Nephron progenitor cell (in vitro differentiated cells): ENCODE results near the gene RTBDN.

Experiments used
- DNase-seq: peaks from one replicate; pipeline ENCODE4 v3.0.0; 2021
- H3K27ac Mint-ChIP-seq: 2 replicates; pipeline ENCODE4 v1.8.0; 2021; ENCODE audit warnings: mild to moderate bottlenecking, moderate library complexity, mixed read lengths
- H3K27me3 Mint-ChIP-seq: 2 replicates; pipeline ENCODE4 v1.8.0; 2021; ENCODE audit warnings: mild to moderate bottlenecking, low read depth, mixed read lengths; ENCODE audit not compliant: poor library complexity
- H3K36me3 Mint-ChIP-seq: 2 replicates; pipeline ENCODE4 v1.8.0; 2021; ENCODE audit warnings: low read depth, mixed read lengths
- H3K4me1 Mint-ChIP-seq: 2 replicates; pipeline ENCODE4 v1.8.0; 2021; ENCODE audit warnings: mixed read lengths
- H3K4me3 Mint-ChIP-seq: 2 replicates; pipeline ENCODE4 v1.8.0; 2021; ENCODE audit warnings: mild to moderate bottlenecking, moderate library complexity, mixed read lengths
- H3K9me3 Mint-ChIP-seq: 2 replicates; pipeline ENCODE4 v1.8.0; 2021; ENCODE audit warnings: mild to moderate bottlenecking, moderate library complexity, mixed read lengths
- TF ChIP-seq, protein P1 (sequence below): fragments of 200-600 bp; sonication (generic); IDR thresholded peaks from 2 replicates; pipeline ENCODE4 v1.5.0; 2021; ENCODE audit warnings: antibody characterized with exemption

RTBDN gene

DNA sequence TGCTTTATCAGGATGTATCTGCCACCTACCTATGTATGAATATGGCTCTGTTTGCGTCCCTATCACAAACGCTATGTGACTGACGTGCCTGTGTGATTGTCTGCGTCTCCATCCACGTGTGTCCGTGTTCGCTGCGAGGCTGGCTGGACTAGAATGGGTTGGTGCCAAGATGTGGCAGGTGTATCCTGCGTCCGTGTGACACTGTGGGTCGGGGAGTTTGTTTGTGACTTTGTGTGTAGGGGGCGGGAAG is 52.3 kb downstream of the RTBDN start:
- Mint-ChIP-seq H3K4me1 (peaks cover 30% of the 10 kb centered on the region), H3K4me3 (peak overlapping the region; percentile 83), H3K27ac (peak overlapping the region; percentile 97), H3K36me3 (no peaks in the 10 kb centered on the region), H3K27me3 (no peaks in the 10 kb centered on the region), H3K9me3 (no peaks in the 10 kb centered on the region)
- no peak for DNase-seq
- TF ChIP-seq, protein P1, sequence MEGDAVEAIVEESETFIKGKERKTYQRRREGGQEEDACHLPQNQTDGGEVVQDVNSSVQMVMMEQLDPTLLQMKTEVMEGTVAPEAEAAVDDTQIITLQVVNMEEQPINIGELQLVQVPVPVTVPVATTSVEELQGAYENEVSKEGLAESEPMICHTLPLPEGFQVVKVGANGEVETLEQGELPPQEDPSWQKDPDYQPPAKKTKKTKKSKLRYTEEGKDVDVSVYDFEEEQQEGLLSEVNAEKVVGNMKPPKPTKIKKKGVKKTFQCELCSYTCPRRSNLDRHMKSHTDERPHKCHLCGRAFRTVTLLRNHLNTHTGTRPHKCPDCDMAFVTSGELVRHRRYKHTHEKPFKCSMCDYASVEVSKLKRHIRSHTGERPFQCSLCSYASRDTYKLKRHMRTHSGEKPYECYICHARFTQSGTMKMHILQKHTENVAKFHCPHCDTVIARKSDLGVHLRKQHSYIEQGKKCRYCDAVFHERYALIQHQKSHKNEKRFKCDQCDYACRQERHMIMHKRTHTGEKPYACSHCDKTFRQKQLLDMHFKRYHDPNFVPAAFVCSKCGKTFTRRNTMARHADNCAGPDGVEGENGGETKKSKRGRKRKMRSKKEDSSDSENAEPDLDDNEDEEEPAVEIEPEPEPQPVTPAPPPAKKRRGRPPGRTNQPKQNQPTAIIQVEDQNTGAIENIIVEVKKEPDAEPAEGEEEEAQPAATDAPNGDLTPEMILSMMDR, result no peak

DNA sequence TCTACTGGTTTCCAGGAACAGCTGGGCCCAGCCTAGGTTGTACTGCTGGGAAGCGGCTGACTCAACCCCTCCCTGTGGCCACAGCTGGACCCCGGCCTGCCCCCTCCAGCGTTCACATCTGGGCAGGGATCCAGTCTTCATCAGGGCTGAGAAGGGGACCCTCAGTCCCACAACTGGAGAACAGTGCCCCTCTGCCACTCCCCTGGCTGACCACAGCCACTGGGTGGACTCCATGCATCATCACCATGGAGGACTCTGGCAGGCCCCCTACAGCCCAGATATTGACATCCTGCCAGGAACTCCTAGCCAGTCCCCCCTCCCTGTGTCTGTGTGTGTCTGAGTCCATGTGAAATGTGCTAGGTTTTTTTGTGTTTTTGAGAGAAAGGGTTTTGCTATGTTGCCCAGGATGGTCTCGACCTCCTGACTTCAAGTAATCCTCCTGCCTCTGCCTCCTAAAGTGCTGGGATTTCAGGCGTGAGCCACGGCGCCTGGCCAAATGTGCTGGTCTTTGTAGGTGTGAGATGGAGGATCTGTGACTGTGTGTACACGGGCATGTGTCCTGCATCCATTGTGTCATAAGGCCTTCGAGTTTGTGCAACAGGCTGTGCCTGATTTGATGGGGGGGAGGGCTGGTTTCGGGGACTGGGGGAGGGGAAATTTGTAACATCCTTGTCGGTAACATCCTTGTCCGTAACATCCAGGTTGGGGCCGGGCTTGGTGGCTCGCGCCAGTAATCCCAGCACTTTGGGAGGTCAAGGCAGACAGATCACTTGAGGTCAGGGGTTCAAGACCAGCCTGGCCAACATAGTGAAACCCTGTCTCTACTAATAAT is 55.0 kb downstream of the RTBDN start:
- DNase-seq, result no peak
- H3K27ac Mint-ChIP-seq, result peak overlapping the region; percentile 53
- TF ChIP-seq, protein P1, result no peak
- H3K4me3 Mint-ChIP-seq, result peak overlapping the region; percentile 65
- H3K9me3 Mint-ChIP-seq, result no peaks in the 10 kb centered on the region
- peaks cover 33% of the 10 kb centered on the region for H3K4me1 Mint-ChIP-seq
- peaks cover 4% of the 10 kb centered on the region for H3K27me3 Mint-ChIP-seq
- H3K36me3 Mint-ChIP-seq, result no peaks in the 10 kb centered on the region

DNA sequence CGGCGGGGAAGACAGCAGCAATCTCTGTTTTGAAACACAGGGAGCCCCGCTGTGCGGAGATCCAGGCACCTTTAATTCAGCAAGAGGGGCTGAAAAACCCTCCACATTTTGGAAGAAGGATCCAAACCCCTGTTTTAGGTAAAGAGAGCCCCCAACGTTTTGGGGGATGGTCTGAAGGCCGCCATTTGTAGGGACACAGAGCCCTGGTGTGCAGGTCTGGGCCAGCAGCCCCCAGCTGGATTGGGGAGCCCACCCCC is 55.5 kb downstream of the RTBDN start:
- peak overlapping the region; percentile 85 for H3K4me3 Mint-ChIP-seq
- peaks cover 33% of the 10 kb centered on the region for H3K4me1 Mint-ChIP-seq
- H3K27ac Mint-ChIP-seq, result no peak overlapping the region
- H3K27me3 Mint-ChIP-seq, result peaks cover 4% of the 10 kb centered on the region
- no peaks in the 10 kb centered on the region for H3K9me3 Mint-ChIP-seq
- H3K36me3 Mint-ChIP-seq, result no peaks in the 10 kb centered on the region
- TF ChIP-seq, protein P1, result no peak
- no peak for DNase-seq

DNA sequence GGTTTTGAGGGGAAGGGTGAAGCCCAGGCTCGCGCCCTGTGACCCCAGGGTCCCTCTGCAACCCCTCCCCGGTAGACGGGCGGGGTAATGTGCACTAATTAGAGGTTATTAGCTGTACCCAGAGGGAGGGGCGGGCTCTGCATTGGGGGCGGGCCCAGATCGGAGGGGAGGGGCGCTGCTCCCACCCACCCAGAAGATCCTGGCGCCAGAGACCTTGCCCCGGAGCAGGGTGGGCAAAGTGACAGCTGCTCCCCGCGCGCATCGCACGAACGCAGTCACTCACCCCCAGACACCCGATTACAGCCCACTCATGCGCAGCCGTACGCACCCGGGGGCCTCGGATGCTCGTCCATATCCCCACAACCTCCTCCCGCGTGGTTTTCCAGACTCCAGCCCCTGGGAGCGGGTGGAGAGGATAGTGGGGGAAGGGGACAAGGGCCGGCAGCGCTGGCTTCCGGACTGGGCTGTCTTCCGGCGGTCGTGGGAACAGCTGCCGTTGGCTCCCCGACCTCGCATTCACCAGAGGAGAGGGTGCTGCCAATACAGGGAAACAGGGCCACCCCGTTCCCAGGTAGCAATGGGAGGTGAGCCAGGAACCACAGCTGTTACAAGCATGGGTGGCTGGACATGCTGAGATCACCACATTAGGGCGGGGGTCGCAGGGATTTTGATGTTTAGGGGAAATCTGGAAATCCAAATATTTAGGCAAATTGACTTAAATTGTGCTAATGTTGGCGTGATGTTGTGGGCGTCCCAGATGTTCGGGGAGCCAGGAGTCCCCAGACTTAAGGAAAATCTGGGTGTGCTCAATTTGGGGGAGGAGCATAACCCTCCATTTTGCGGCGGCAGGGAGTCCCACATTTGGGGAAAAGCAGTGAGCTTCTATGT is 56.1 kb downstream of the RTBDN start:
- H3K4me3 Mint-ChIP-seq, result peak overlapping the region; percentile 85
- peaks cover 6% of the 10 kb centered on the region for H3K27me3 Mint-ChIP-seq
- peak; percentile 54 for DNase-seq
- peaks cover 29% of the 10 kb centered on the region for H3K4me1 Mint-ChIP-seq
- H3K9me3 Mint-ChIP-seq, result no peaks in the 10 kb centered on the region
- H3K36me3 Mint-ChIP-seq, result no peaks in the 10 kb centered on the region
- H3K27ac Mint-ChIP-seq, result no peak overlapping the region
- TF ChIP-seq, protein P1, result no peak

GRCh38 chr19:12777217-12778016 is 57.0 kb downstream of the RTBDN start:
- DNase-seq, result peak; percentile 91
- H3K9me3 Mint-ChIP-seq, result no peaks in the 10 kb centered on the region
- H3K4me3 Mint-ChIP-seq, result peak overlapping the region; percentile 85
- H3K4me1 Mint-ChIP-seq, result peaks cover 28% of the 10 kb centered on the region
- TF ChIP-seq, protein P1, result peak; percentile 94
- H3K36me3 Mint-ChIP-seq, result no peaks in the 10 kb centered on the region
- H3K27me3 Mint-ChIP-seq, result peaks cover 10% of the 10 kb centered on the region
- no peak overlapping the region for H3K27ac Mint-ChIP-seq
